OCI-LY1 (cell line): ENCODE measurements around the gene LDHA.

Experiments used
- H2AFZ ChIP-seq: fragments of 200-600 bp; sonication (generic), shearing (Covaris generic); 2 replicates; pipeline ENCODE4 v1.6.0; 2014; ENCODE audit warnings: antibody characterized with exemption, mild to moderate bottlenecking, low read length
- H3F3A ChIP-seq: fragments of 200-600 bp; sonication (generic), shearing (Covaris generic); 2 replicates; pipeline ENCODE4 v1.6.0; 2014; ENCODE audit warnings: mild to moderate bottlenecking, antibody characterized with exemption, low read length, moderate library complexity; ENCODE audit not compliant: insufficient read depth
- H3K27ac ChIP-seq: fragments of 200-600 bp; sonication (generic); 2 replicates; pipeline ENCODE4 v1.5.1; 2014; ENCODE audit warnings: low read length, mixed run types, mild to moderate bottlenecking, low read depth; ENCODE audit not compliant: poor library complexity, severe bottlenecking
- H3K27me3 ChIP-seq: fragments of 200-600 bp; sonication (generic); 2 replicates; pipeline ENCODE4 v1.6.0; 2014; ENCODE audit warnings: antibody characterized with exemption, mild to moderate bottlenecking, low read length, moderate library complexity; ENCODE audit not compliant: insufficient read depth
- H3K36me3 ChIP-seq: fragments of 200-600 bp; sonication (generic); 2 replicates; pipeline ENCODE4 v1.6.1; 2014; ENCODE audit warnings: mild to moderate bottlenecking, antibody characterized with exemption, low read length, moderate library complexity, mixed read lengths; ENCODE audit not compliant: insufficient read depth
- H3K4me1 ChIP-seq: fragments of 200-600 bp; sonication (generic); 2 replicates; pipeline ENCODE4 v1.5.1; 2014; ENCODE audit warnings: mild to moderate bottlenecking, low read length, moderate library complexity; ENCODE audit not compliant: insufficient read depth, severe bottlenecking
- H3K4me2 ChIP-seq: fragments of 200-600 bp; sonication (generic), shearing (Covaris generic); 2 replicates; pipeline ENCODE4 v1.6.1; 2014; ENCODE audit warnings: low read length
- H3K4me3 ChIP-seq: fragments of 200-600 bp; sonication (generic); 2 replicates; pipeline ENCODE4 v1.5.1; 2014; ENCODE audit warnings: low read length, low read depth, mild to moderate bottlenecking, mixed read lengths; ENCODE audit not compliant: poor library complexity, severe bottlenecking
- H3K79me2 ChIP-seq: fragments of 200-600 bp; shearing (Covaris generic); 2 replicates; pipeline ENCODE4 v1.6.1; 2016; ENCODE audit warnings: mixed run types, low read length, mixed read lengths; ENCODE audit not compliant: insufficient read depth
- H3K9ac ChIP-seq: fragments of 200-600 bp; sonication (generic), shearing (Covaris generic); 2 replicates; pipeline ENCODE4 v1.6.1; 2014; ENCODE audit warnings: mild to moderate bottlenecking, low read length, mixed read lengths
- H3K9me2 ChIP-seq: fragments of 200-600 bp; sonication (generic), shearing (Covaris generic); 2 replicates; pipeline ENCODE4 v1.6.1; 2014; ENCODE audit warnings: low read depth, mild to moderate bottlenecking, low read length, mixed read lengths
- H3K9me3 ChIP-seq: fragments of 200-600 bp; shearing (Covaris generic); 2 replicates; pipeline ENCODE4 v1.6.1; 2014; ENCODE audit warnings: low read length, mixed read lengths
- H4K20me1 ChIP-seq: fragments of 200-600 bp; sonication (generic), shearing (Covaris generic); 2 replicates; pipeline ENCODE4 v1.6.0; 2016; ENCODE audit warnings: mild to moderate bottlenecking, low read length; ENCODE audit not compliant: insufficient read depth
- CTCF ChIP-seq: fragments of 200-600 bp; sonication (generic), shearing (Covaris generic); IDR thresholded peaks from 2 replicates; pipeline ENCODE4 v1.5.1; 2017; ENCODE audit warnings: mild to moderate bottlenecking, antibody characterized with exemption, low read length, moderate library complexity, mixed read lengths
- EZH2 ChIP-seq: fragments of 200-600 bp; sonication (generic), shearing (Covaris generic); IDR thresholded peaks from 2 replicates; pipeline ENCODE4 v1.8.0; 2017; ENCODE audit warnings: borderline replicate concordance, mixed run types, mild to moderate bottlenecking, antibody characterized with exemption, low read length, moderate library complexity, mixed read lengths

Gene LDHA

GRCh38 chr11:18358646-18359045 is 35.7 kb upstream of the LDHA start:
- no peaks in the 10 kb centered on the region for H3K9me2 ChIP-seq
- no peaks in the 10 kb centered on the region for H3K4me1 ChIP-seq
- no peak overlapping the region for H3K4me2 ChIP-seq
- no peaks in the 10 kb centered on the region for H3K27me3 ChIP-seq
- no peak overlapping the region for H3K9ac ChIP-seq
- TF ChIP-seq CTCF (no peak), EZH2 (no peak)
- no peak overlapping the region for H3K4me3 ChIP-seq
- H4K20me1 ChIP-seq, result no peaks in the 10 kb centered on the region
- no peaks in the 10 kb centered on the region for H3K79me2 ChIP-seq
- no peak overlapping the region for H2AFZ ChIP-seq
- no peaks in the 10 kb centered on the region for H3K9me3 ChIP-seq
- peaks cover 73% of the 10 kb centered on the region for H3K36me3 ChIP-seq
- H3K27ac ChIP-seq, result no peak overlapping the region
- no peaks in the 10 kb centered on the region for H3F3A ChIP-seq

- H3K27ac ChIP-seq, result no peak overlapping the region
- H3K4me2 ChIP-seq, result no peak overlapping the region
- H3F3A ChIP-seq, result no peaks in the 10 kb centered on the region
- H3K9me2 ChIP-seq, result no peaks in the 10 kb centered on the region
- no peaks in the 10 kb centered on the region for H3K79me2 ChIP-seq
- peaks cover 82% of the 10 kb centered on the region for H3K36me3 ChIP-seq
- no peaks in the 10 kb centered on the region for H3K9me3 ChIP-seq
- no peaks in the 10 kb centered on the region for H3K4me1 ChIP-seq
- no peak overlapping the region for H3K9ac ChIP-seq
- no peak overlapping the region for H3K4me3 ChIP-seq
- no peak for TF ChIP-seq EZH2
- no peak for TF ChIP-seq CTCF
- H2AFZ ChIP-seq, result no peak overlapping the region
- no peaks in the 10 kb centered on the region for H3K27me3 ChIP-seq
- no peaks in the 10 kb centered on the region for H4K20me1 ChIP-seq
Observed at GRCh38 chr11:18361154-18361553, 33.2 kb upstream of the LDHA start.

GRCh38 chr11:18364495-18365073 is 29.8 kb upstream of the LDHA start:
- Histone ChIP-seq H3K27ac (no peak overlapping the region), H3K36me3 (peaks cover 58% of the 10 kb centered on the region), H3K9me2 (no peaks in the 10 kb centered on the region), H3K9ac (no peak overlapping the region), H2AFZ (no peak overlapping the region), H3K27me3 (no peaks in the 10 kb centered on the region), H3K4me2 (no peak overlapping the region), H3K4me1 (no peaks in the 10 kb centered on the region), H3K79me2 (no peaks in the 10 kb centered on the region), H3F3A (no peaks in the 10 kb centered on the region), H3K9me3 (no peaks in the 10 kb centered on the region), H3K4me3 (no peak overlapping the region), H4K20me1 (no peaks in the 10 kb centered on the region)
- TF ChIP-seq EZH2 (no peak), CTCF (no peak)
